Endodermal cell (in vitro differentiated cells): ENCODE measurements around the gene APMAP. TPM values are rescaled to one million over a fixed set of nuclear protein-coding genes. Genes with fewer than 3 reads are reported as not detected.

ENCODE experiments used
- DNase-seq: peaks from one replicate; pipeline ENCODE4 v3.0.0-alpha.2; 2017
- H3K27ac ChIP-seq: 2 replicates; pipeline ENCODE4 v1.5.1; 2013; ENCODE audit warnings: mild to moderate bottlenecking, low read depth, low read length, moderate library complexity
- H3K27me3 ChIP-seq: 2 replicates; pipeline ENCODE4 v1.6.1; 2013; ENCODE audit warnings: mild to moderate bottlenecking, low read length, moderate library complexity; ENCODE audit not compliant: insufficient read depth, control insufficient read depth, poor library complexity, severe bottlenecking
- H3K36me3 ChIP-seq: 2 replicates; pipeline ENCODE4 v1.7.0; 2013; ENCODE audit warnings: mild to moderate bottlenecking, low read length, moderate library complexity; ENCODE audit not compliant: control insufficient read depth, insufficient read depth
- H3K4me1 ChIP-seq: one replicate; pipeline ENCODE4 v1.7.0; 2013; ENCODE audit warnings: low read length; ENCODE audit not compliant: control insufficient read depth, insufficient read depth
- H3K4me3 ChIP-seq: 2 replicates; pipeline ENCODE4 v1.5.1; 2013; ENCODE audit warnings: mild to moderate bottlenecking, low read length, moderate library complexity
- H3K9ac ChIP-seq: 2 replicates; pipeline ENCODE4 v1.6.1; 2013; ENCODE audit warnings: mild to moderate bottlenecking, low read length, moderate library complexity; ENCODE audit not compliant: poor library complexity, severe bottlenecking; ENCODE audit errors: extremely low read depth
- H3K9me3 ChIP-seq: 2 replicates; pipeline ENCODE4 v1.6.1; 2013; ENCODE audit warnings: mild to moderate bottlenecking, low read length, moderate library complexity; ENCODE audit not compliant: control insufficient read depth
- H3K27ac Mint-ChIP-seq: 2 replicates; pipeline ENCODE4 v1.8.0; 2020; ENCODE audit warnings: mixed read lengths
- H3K27me3 Mint-ChIP-seq: 2 replicates; pipeline ENCODE4 v1.8.0; 2021; ENCODE audit warnings: mild to moderate bottlenecking, mixed read lengths; ENCODE audit not compliant: insufficient read depth
- H3K36me3 Mint-ChIP-seq: 2 replicates; pipeline ENCODE4 v1.8.0; 2020; ENCODE audit warnings: low read depth, mixed read lengths
- H3K4me1 Mint-ChIP-seq: 2 replicates; pipeline ENCODE4 v1.8.0; 2020; ENCODE audit warnings: mixed read lengths
- H3K4me3 Mint-ChIP-seq: 2 replicates; pipeline ENCODE4 v1.8.0; 2020; ENCODE audit warnings: mild to moderate bottlenecking, moderate library complexity, mixed read lengths
- H3K9me3 Mint-ChIP-seq: 2 replicates; pipeline ENCODE4 v1.8.0; 2020; ENCODE audit warnings: mild to moderate bottlenecking, mixed read lengths
- CTCF ChIP-seq: fragments of 200-600 bp; sonication (generic); conservative IDR thresholded peaks from 2 replicates; pipeline ENCODE4 v1.5.0; 2021; ENCODE audit warnings: antibody characterized with exemption, mild to moderate bottlenecking
- WGBS, 2 experiments: methylation state at CpG; one replicate each; pipeline versions ENCODE4 v1.1.5 to v1.1.7; 2013; ENCODE audit warnings: missing lambda C conversion rate in 2 of 2, mixed read lengths in 1 of 2; ENCODE audit not compliant: insufficient coverage in 1 of 2, insufficient read length in 1 of 2; 5-methylcytosine and 5-hydroxymethylcytosine counted together
- total RNA-seq, 2 donors: library from RNA; stranded (reverse); fragmentation: NEBNext Ultra II Directional in 1 of 2; extraction: Animal tissue kit (Norgen Biotek cat#: 25700) in 1 of 2; gene quantifications; 2 replicates in 1 of 2; 3 replicates in 1 of 2; pipeline ENCODE4 v1.2.1, GENCODE V29; 2021

APMAP gene
- total RNA-seq, 2 donors from 2014 or later = 60.2 to 65.6 TPM

- no peaks in the 10 kb centered on the region for H3K27me3 ChIP-seq
- 82 to 100% methylated on average over 3 to 4 of the region's 4 CpGs for WGBS, 2 experiments
- no peaks in the 10 kb centered on the region for H3K36me3 Mint-ChIP-seq
- no peak overlapping the region for H3K27ac Mint-ChIP-seq
- peaks cover 21% of the 10 kb centered on the region for H3K9me3 Mint-ChIP-seq
- H3K9ac ChIP-seq = no peak overlapping the region
- H3K27ac ChIP-seq = no peak overlapping the region
- H3K27me3 Mint-ChIP-seq = no peaks in the 10 kb centered on the region
- no peak overlapping the region for H3K4me3 Mint-ChIP-seq
- H3K36me3 ChIP-seq = no peaks in the 10 kb centered on the region
- peak; percentile 23 for DNase-seq
- TF ChIP-seq CTCF = no peak
- no peaks in the 10 kb centered on the region for H3K9me3 ChIP-seq
- no peaks in the 10 kb centered on the region for H3K4me1 ChIP-seq
- peaks cover 2% of the 10 kb centered on the region for H3K4me1 Mint-ChIP-seq
- H3K4me3 ChIP-seq = no peak overlapping the region
Observed at GRCh38 chr20:24935766-24936525, 56.6 kb downstream of the APMAP start.

- no peaks in the 10 kb centered on the region for H3K36me3 Mint-ChIP-seq
- DNase-seq = no peak
- WGBS, 2 experiments = 92 to 93% methylated on average over 2 of the region's 3 CpGs
- no peak for TF ChIP-seq CTCF
- H3K27me3 Mint-ChIP-seq = no peaks in the 10 kb centered on the region
- Histone ChIP-seq H3K36me3 (no peaks in the 10 kb centered on the region), H3K9ac (no peak overlapping the region), H3K27ac (no peak overlapping the region), H3K4me3 (no peak overlapping the region), H3K27me3 (no peaks in the 10 kb centered on the region), H3K9me3 (no peaks in the 10 kb centered on the region), H3K4me1 (no peaks in the 10 kb centered on the region)
- H3K4me1 Mint-ChIP-seq = peaks cover 9% of the 10 kb centered on the region
- peaks cover 13% of the 10 kb centered on the region for H3K9me3 Mint-ChIP-seq
- no peak overlapping the region for H3K27ac Mint-ChIP-seq
- H3K4me3 Mint-ChIP-seq = no peak overlapping the region
Observed at GRCh38 chr20:24935140-24935539, 57.4 kb downstream of the APMAP start.

- H3K4me3 Mint-ChIP-seq = no peak overlapping the region
- H3K9me3 ChIP-seq = no peaks in the 10 kb centered on the region
- H3K4me1 ChIP-seq = no peaks in the 10 kb centered on the region
- no peak overlapping the region for H3K4me3 ChIP-seq
- no peaks in the 10 kb centered on the region for H3K27me3 ChIP-seq
- no peak overlapping the region for H3K9ac ChIP-seq
- no peaks in the 10 kb centered on the region for H3K36me3 ChIP-seq
- H3K27ac Mint-ChIP-seq = no peak overlapping the region
- no peaks in the 10 kb centered on the region for H3K27me3 Mint-ChIP-seq
- H3K36me3 Mint-ChIP-seq = no peaks in the 10 kb centered on the region
- H3K27ac ChIP-seq = no peak overlapping the region
- peaks cover 14% of the 10 kb centered on the region for H3K4me1 Mint-ChIP-seq
- H3K9me3 Mint-ChIP-seq = peaks cover 12% of the 10 kb centered on the region
- no peak for TF ChIP-seq CTCF
- peak; percentile 13 for DNase-seq
- WGBS, 2 experiments = 71 to 82% methylated on average over 1 to 3 of the region's 3 CpGs
Observed at GRCh38 chr20:24934716-24935115, 57.8 kb downstream of the APMAP start.
